Hepatocyte (in vitro differentiated cells): ENCODE results near the gene PCYOX1L.

Source experiments
- CTCF ChIP-seq: fragments of 200-600 bp; sonication (generic); IDR thresholded peaks from 2 replicates; pipeline ENCODE4 v1.5.1; 2016; ENCODE audit warnings: antibody characterized with exemption, mild to moderate bottlenecking; ENCODE audit not compliant: poor library complexity
- EZH2 ChIP-seq: fragments of 200-600 bp; sonication (generic); IDR thresholded peaks from 2 replicates; pipeline ENCODE4 v1.6.1; 2016; ENCODE audit warnings: antibody characterized with exemption, mild to moderate bottlenecking, borderline replicate concordance
- EZH2phosphoT487 ChIP-seq: fragments of 200-600 bp; sonication (generic); IDR thresholded peaks from one replicate; pipeline ENCODE4 v1.6.1; 2018; ENCODE audit warnings: antibody characterized with exemption, mild to moderate bottlenecking, low read depth, moderate library complexity; ENCODE audit not compliant: unreplicated experiment, severe bottlenecking

GRCh38 chr5:149411738-149412519, 54.1 kb downstream of the PCYOX1L start:
- TF ChIP-seq CTCF: no peak
- TF ChIP-seq EZH2: no peak
- TF ChIP-seq EZH2phosphoT487: no peak
